ENCODE results near the gene N4BP3. TPM values are rescaled to one million over a fixed set of nuclear protein-coding genes. Genes with fewer than 3 reads are reported as not detected.
"Not testable (repeated sequence)": the region's sequence is repeated elsewhere in the genome, so short reads cannot be mapped to it uniquely, and the experiment has no call there.

N4BP3 gene
- total RNA-seq, 1 donor from 2014 or later: 2.6 TPM

DNA sequence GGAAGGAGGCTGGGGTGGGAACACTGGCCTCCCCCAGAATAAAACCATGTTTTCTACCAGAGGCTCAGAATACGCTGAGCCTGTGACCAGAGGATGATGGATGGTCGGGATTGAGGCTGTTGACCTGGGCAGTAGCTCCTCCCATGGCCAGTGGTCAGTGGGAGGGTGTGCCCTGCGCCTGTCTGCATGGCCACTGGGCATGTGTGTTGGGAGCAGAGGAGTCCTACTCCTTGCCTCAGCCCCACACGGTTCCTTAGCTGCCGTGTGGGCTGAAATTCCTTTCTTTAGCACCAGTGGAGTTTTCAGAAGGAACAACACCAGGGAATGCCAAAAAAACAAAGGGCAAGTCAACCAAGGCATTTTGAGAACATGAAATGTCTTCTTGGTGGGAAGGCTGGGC is 9.0 kb downstream of the N4BP3 start:
- no peak for DNase-seq (ENCODE audit: low read depth)

- no peak for DNase-seq (ENCODE audit: low read depth)
Observed at GRCh38 chr5:178123094-178123965, 10.0 kb downstream of the N4BP3 start.

GRCh38 chr5:178123966-178124925 is 10.9 kb downstream of the N4BP3 start:
- DNase-seq (ENCODE audit: low read depth): no peak

DNA sequence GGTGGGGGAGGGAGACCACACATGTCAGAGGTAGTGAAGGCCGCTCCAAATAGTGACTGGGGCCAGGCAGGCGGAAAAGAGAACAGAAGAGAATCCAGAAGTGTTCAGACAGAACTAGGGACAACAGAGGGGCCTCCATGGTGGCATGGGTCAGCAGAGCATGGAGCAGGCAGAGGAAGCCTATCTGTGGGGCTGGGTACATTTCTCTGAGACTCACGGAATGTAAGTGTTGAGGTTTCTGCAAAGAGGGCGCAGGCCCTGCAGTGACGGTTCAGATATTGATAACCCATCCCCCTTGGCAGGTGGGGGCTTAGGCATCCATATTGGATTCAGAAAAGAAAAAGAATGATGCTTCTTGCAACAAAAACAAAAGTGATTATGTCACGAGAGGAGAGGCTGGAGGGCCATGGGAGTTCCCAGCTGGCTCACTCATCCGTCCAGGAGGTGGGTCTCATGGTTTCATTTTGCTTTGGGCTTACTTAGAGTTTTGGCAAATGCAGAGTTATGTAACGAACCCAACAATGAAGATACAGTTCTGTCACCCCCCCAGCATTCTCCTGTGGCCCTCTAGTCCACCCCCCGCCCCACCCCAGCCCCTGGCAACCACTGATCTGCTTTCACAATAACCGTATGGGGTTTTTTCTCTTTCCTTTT is 12.0 kb downstream of the N4BP3 start:
- DNase-seq (ENCODE audit: low read depth): no peak

DNA sequence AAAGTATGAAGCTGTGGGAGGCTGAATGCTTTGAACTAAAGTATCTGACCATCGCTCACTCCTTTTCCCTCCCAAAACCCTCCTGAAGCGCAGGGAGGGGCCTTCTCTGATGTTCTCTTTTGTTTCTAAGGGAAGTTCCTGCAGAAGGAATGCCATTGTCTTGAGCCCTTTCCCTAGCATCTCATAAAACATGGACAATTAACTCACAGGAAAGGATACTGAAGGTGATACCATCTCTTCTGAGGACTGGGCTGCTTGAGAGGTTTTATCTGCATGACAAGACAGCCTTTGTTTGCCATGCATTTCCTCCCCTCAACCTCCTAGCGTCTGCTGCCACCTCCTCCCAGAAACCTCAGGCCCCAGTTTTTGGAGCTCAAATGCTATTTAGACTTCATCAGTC is 13.2 kb downstream of the N4BP3 start:
- no peak for DNase-seq (ENCODE audit: low read depth)

GRCh38 chr5:178127300-178128009 is 14.1 kb downstream of the N4BP3 start:
- DNase-seq (ENCODE audit: low read depth): not testable (repeated sequence)

- DNase-seq (ENCODE audit: low read depth): no peak
Observed at GRCh38 chr5:178129296-178129695, 16.0 kb downstream of the N4BP3 start.

- DNase-seq (ENCODE audit: low read depth): peak; percentile 43
Observed at GRCh38 chr5:178130234-178130575, 16.9 kb downstream of the N4BP3 start.

- DNase-seq (ENCODE audit: low read depth): peak; percentile 29
Observed at GRCh38 chr5:178130576-178131445, 17.5 kb downstream of the N4BP3 start, which contains the start of gene RMND5B. RMND5B (plus strand) TSS chr5:178131014; CDS start chr5:178138120, 7,106 bp downstream.

- DNase-seq (ENCODE audit: low read depth): no peak
Observed at GRCh38 chr5:178131446-178131996, 18.2 kb downstream of the N4BP3 start.

GRCh38 chr5:178136990-178137389 is 23.7 kb downstream of the N4BP3 start:
- no peak for DNase-seq (ENCODE audit: low read depth)

- no peak for DNase-seq (ENCODE audit: low read depth)
Observed at GRCh38 chr5:178137991-178138390, 24.7 kb downstream of the N4BP3 start.

- no peak for DNase-seq (ENCODE audit: low read depth)
Observed at GRCh38 chr5:178141550-178141949, 28.2 kb downstream of the N4BP3 start.

GRCh38 chr5:178142642-178143041 is 29.3 kb downstream of the N4BP3 start:
- DNase-seq (ENCODE audit: low read depth): no peak

DNA sequence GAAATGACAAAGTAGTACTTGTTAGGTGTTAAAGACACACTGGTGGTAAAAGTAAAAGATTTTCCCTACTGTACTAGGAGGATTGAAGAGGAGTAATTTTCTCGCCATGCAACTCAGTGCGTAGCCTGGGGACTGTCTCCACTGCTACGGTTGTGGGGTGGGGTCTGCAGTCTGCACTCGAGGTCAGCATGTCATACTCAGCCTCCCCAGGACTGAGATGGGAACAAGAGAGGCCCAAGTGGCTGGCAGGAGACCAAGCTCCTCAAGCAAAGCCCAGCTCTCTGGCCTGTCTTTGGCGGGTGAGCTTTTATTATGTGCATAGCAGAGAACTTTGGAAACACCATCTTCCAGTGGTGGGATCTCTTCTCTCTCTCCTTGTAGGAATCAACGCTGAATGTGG is 29.9 kb downstream of the N4BP3 start:
- no peak for DNase-seq (ENCODE audit: low read depth)

GRCh38 chr5:178143901-178144300 is 30.6 kb downstream of the N4BP3 start:
- no peak for DNase-seq (ENCODE audit: low read depth)

GRCh38 chr5:178145965-178146820 is 32.9 kb downstream of the N4BP3 start:
- DNase-seq (ENCODE audit: low read depth): peak; percentile 49

DNA sequence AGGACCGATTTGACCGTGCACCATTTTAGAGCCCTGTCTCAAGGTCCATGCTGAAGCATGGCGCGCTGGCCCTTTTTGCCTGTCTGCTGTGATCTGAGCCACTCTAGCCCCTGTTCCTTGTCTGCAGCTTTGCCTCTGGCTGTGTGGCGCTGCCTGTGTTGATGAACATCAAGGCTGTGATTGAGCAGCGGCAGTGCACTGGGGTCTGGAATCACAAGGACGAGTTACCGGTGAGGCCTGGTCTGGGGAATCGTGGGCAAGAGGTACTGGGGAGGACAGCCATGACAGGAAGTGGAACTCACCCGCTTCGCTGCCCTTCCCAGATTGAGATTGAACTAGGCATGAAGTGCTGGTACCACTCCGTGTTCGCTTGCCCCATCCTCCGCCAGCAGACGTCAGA is 34.1 kb downstream of the N4BP3 start:
- no peak for DNase-seq (ENCODE audit: low read depth)

Data from renal cortical epithelial cell (primary cell).